Measurements from ENCODE around the gene MTHFS.
"Not testable (repeated sequence)": the region's sequence is repeated elsewhere in the genome, so short reads cannot be mapped to it uniquely, and the experiment has no call there.

Gene MTHFS

DNA sequence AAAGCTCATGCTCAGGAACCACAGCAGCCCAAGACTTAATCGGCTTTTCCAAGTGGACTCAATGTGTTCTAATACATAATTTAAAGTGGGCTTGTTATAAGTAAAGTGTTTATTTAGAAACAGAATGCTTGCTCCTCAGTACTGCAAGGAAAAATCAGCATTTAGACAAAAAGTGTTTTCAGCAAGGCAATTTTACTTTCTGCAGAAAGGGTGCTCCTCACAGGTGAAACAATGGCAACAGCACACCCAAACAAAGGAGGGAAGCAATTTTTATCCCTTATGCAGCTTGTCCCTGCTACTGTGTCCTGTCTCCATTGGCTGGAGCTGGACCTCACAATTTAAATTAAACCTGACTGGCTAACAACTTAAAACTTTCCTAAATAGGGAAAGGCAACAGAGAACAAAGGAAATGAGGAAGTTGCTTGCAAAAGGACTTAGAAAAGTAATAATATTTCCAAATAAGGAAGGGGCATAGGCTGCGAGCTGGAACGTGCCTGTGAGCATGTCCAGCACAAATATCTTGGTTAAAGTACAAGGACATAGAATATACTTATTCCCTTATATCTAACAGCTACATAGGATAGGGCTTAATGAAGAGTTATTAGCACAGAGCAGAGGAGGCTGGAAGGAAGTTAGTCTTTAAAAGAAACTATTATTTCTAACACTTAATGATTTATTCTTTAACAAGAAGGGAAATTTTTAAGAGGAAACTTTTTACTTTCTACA, 19.1 kb upstream of the MTHFS start:
- DNase-seq (ENCODE audit: low read depth) = not testable (repeated sequence)

DNA sequence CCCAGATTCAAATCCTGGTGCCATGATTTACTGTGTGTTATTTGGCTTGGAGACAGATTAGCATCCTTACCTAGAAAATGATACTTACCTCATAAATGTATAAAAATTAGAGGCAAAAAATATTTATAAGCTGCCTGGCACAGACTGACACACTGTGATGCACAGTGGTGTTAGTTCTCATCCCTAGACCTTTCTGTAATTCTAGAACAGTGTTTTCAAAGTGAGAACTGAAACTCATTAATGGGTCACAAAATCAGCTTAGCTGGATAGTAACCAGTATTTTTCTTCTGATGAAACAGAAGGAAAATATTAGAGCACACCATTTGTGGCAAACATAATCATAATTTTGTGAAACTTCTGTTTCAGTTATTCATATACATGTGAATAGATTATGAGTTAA, 17.9 kb upstream of the MTHFS start:
- DNase-seq (ENCODE audit: low read depth) = no peak

DNA sequence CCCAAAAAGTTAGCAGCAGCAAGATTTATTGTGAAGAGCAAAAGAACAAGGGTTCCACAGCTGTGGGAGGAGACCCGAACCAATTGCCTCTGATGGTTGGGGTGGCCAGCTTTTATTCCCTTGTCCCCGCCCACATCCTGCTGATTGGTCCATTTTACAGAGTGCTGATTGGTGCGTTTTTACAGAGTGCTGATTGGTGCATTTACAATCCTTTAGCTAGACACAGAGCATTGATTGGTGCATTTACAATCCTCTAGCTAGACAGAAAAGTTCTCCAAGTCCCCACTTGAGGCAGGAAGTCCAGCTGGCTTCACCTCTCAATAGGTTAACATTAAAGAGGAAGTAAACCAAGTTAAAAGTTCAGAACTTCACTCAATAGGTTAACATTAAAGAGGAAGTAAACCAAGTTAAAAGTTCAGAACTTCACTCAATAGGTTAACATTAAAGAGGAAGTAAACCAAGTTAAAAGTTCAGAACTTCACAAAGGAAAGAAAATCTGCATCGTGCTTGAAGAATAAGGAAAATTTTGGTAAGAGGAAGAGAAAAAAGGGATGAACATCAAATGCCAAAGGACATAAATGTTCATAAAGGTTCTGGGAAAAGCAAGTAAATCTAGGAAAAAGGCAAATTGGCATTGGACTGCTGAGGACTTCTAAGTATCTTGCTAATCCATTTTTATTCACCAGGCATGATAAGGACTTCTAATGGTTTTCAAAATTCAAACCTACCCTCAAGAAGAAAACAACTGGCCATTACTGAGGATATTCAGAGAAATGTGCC, 12.9 kb upstream of the MTHFS start:
- DNase-seq (ENCODE audit: low read depth) = not testable (repeated sequence)

DNA sequence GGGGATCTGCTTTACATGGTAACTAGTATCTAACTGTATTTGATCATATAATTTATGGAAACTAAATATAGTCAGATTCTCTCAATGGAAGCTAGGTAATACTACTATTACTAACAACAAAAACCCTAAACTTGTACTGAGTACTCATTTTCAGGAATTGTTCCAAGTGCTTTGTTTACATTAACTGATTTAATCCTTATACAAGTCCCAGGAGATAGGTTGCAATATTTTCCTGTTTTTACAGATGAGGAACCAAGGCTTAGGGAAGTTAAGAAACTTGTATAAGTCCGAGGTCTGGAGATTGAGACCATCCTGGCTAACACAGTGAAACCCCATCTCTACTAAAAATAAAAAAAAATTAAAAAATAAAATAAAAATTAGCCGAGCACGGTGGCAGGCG, 7.5 kb upstream of the MTHFS start:
- no peak for DNase-seq (ENCODE audit: low read depth)

DNA sequence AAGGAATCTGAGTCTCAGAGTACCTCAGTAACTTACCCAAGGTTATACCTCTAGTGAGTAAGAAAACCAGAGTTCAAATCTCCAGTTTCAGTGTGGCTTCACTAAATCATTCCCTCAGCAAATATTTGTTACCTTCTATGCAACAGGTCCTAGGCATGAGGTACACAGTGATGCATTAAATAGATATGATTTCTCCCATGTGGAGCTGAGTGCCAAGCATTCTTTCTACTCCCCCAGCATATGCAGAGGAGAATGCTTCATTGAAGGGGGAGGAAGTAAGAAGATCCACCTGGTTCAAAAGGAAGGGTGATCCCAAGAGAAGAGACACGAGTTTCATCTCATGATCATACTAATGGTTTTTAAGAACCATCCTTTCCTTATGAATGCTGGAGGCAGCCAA, 6.8 kb upstream of the MTHFS start:
- DNase-seq (ENCODE audit: low read depth) = no peak

DNA sequence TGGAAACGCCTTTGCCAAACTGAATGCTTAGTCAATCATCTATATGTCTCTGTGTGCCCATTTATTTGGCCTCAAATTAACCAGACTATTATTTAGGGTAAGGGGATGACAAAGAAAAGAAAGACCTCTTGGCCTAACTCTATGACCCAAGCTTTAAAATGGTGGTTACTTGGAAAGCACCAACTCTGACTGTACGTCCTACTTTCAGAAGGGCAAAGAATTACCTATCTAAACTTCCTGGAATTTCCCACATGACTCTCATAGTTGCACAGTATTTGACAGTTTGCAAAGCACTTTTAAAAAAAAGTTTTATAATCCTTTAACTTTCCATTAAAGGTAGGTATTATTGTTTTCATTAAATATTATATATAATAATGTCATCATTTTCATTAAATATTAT, 6.3 kb upstream of the MTHFS start:
- DNase-seq (ENCODE audit: low read depth) = no peak

DNA sequence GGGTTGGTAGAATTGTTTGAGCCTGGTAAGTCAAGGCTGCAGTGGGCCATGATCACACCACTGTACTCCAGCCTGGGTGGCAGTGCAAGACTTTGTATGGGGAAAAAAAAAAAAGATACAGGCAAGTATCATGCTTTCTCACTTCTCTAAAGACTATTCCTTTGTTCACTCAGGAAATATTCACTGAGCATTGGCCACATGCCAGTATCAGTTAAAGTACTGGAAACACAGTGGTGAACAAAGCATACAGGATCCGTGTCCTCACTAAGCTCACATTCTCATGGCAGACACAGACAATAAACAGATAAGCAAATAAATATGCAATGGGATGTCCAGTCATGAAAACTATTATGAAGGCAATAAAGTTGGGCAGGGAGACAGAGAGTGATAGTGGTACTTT, 5.1 kb upstream of the MTHFS start:
- DNase-seq (ENCODE audit: low read depth) = no peak

DNA sequence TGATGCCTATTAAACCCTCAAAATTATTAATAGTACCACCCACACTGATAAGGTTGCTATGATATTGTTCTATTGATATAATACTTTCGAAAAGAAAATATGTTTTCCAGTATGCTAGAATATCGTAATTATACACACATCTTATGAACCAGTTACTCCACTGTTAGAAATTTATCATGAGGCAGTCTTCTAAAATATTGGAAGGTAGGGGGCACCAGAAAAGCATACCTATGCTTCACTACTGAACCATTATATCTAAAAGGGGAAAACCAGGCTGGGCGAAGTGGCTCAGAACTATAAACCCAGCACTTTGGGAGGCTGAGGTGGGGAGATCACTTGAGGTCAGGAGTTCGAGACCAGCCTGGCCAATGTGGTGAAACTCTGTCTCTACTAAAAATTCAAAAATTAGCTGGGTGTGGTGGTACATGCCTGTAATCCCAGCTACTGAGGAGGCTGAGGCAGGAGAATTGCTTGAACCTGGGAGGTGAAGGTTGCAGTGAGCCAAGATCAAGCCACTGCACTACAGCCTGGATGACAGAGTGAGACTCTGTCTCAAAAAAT, 4.1 kb upstream of the MTHFS start:
- not testable (repeated sequence) for DNase-seq (ENCODE audit: low read depth)

DNA sequence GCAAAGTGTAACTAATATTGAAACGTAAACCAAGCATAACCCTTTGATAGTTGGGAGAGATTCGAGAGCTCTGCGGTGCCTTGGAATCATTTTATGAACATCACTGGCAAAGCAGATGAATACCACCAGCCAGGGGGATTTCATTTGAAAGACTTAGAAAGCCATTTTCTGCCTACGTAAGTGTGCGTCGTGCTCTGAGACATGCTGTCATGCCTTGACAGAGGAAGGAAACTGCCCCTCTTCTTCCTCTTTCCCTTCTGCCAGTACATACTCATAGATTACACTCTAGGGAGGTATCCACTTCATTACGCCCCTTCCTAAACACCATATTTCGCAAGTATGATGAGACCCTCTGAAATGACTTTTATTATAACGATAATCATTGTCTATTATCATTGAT, 3.3 kb upstream of the MTHFS start:
- no peak for DNase-seq (ENCODE audit: low read depth)

DNA sequence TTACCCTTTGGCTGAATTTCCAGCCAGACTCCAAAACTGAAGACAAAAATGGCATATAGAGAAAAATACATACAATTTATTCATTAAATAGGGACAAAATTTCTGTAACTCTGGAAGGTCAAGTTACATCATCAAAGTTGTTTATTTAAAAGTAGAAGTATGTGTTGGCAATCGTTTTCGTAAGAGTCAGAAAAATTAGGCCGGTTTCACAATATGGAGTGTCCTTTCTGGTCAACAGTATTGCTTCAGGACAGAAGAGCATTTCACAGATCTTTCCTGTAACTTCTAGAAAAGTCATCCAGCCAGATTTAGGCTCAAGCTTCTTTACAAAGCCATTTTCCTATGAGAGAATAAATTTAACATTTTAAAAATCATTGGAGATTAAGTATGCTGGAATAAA, 2.0 kb upstream of the MTHFS start:
- not testable (repeated sequence) for DNase-seq (ENCODE audit: low read depth)

DNA sequence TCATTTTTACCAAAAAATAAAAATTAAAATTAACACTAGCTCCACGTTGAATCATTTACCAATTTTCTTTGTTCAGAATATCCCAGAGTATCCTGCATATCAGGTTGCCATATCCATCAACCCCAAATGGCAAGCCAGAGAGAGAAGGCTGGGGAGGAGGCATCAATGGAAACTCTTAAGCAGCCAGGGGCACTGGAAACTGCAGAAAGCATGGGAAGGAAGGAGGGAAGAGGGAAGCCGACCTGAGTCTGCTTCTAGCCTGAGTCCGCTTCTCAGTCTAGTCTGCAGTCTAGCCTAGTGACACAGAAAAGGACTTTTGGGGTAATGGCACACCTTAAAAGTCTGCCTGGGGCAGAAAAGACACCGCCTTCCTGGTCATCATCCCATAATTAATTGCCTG, 1.6 kb upstream of the MTHFS start:
- no peak for DNase-seq (ENCODE audit: low read depth)

DNA sequence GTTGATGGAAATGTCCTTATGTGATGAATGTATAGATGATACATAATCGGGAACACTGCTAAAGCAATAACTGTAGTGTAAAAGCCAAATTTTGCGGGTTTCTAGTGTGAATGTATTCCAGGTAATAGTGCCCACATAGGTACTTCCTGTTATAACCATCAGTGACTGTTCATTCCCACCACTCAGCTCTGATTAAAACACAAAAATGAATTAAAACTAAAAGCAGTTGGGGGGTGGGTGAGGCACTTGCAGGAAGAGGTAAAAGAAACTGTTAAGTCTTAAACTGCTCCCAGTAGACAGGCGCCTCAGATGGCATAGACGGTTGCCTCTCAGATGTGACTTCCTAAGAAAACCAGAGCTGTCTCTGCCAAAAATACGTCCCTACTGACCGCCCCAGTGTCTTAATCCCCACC, 893 bp upstream of the MTHFS start:
- DNase-seq (ENCODE audit: low read depth) = no peak

DNA sequence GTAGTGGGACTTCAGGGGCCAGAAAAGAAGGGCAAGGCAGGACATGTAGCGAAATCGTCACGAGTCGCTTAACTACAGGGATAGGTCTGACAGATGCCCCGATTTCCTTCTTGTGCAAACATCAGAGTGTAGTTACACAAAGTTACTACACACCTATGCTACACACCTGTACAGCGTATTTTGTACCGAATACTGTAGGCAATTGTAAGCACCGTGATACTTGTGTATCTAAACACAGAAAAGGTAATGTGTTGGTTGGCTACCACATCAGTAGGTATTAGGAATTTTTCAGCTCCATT, 515 bp upstream of the MTHFS start:
- no peak for DNase-seq (ENCODE audit: low read depth)

DNA sequence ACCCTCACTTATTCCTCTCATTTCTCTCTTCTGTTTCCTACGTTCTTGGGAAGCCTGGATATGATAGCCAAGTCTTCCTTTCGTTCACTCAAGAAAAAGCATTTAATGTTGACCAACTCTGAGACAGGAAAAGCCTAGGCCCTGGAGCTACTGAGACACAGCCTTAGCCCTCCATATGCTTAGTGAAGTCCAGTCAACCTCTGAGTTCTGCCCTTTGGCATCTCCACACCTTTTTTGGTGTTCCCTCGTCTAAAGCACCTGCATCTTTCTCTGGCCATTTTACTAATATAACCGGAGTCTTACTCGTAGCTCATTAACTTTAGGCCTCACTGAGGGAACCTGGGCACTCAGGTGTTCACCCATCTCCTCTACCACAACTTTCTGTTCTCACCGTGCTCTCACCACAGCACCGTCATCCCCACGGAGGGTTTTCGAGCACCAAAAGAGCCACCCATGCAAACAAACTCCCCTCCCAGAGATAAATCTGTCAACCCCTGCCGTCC, 632 bp downstream of the MTHFS start:
- DNase-seq (ENCODE audit: low read depth) = no peak

DNA sequence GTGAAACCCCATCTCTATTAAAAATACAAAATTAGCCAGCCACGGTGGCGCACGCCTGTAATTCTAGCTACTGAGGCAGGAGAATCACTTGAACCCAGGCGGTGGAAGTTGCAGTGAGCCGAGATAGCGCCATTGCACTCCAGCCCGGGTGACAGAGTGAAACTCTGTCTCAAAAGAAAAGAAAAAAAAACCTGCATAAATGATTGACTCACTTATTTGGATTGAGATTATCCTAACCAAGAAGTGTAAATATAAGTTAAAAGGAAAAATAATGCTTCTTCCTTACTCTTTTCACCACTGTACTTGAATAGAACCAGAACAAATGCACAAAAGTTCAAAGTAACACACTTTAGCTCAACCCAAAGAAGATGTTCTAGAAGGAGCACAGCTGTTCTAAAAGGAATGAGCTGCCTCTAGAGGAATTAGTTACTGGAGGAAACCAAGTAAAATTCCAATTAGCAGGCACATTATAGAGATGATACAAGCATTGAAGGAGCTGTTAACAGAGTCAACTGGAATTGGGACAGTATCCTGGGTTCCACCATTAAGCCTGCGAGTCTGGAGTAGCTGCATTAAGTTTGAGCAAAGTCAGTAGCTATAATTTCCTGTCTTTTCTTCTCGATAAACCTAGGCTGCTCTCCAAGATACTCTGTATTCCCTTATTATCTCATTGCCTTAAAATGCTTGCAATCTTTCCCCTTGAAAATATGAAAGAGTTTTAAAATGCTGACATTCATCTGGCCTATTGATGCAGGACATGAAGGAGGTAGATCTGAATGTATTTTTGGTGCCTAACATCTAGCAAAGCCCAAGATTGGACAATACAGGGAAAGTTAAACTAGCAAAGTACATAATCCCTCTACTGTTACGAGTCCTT, 9.5 kb downstream of the MTHFS start:
- DNase-seq (ENCODE audit: low read depth) = no peak

DNA sequence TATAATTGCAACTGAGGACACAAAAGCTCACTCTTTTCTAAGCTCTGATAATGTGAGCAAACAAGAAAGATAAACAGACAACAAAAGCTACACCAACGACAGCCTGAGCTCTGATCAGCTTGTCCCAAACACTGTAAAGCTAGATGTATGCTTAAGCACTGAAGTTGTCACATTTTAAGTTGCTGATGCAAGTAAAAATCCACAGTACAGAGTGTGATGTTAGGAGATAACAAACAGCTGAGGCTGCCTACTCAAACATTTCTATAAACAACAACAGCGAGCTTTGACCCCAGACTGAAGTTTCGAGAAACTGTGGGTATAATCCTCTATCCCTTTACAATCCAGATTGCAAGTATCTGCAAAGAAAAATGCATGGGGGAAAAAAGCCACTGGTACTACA, 10.7 kb downstream of the MTHFS start:
- DNase-seq (ENCODE audit: low read depth) = no peak

DNA sequence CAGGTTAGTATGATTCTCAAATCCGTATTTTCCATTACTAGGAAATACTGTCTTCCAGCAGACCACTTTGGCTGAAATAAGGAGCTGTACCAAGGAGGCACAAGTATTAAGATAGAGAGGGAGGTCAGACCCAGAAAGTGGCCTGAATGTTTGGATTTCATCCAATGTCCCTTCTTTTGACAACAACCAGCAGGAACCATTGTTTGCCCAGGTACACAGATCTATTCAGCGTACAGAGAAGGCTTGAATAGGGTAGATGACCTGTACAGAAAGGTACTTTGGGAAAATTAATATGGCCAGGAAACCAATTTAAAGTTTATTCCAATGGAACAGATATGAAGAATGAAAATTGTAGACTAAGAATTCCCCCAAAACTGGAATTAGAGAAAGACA, 12.6 kb downstream of the MTHFS start:
- no peak for DNase-seq (ENCODE audit: low read depth)

DNA sequence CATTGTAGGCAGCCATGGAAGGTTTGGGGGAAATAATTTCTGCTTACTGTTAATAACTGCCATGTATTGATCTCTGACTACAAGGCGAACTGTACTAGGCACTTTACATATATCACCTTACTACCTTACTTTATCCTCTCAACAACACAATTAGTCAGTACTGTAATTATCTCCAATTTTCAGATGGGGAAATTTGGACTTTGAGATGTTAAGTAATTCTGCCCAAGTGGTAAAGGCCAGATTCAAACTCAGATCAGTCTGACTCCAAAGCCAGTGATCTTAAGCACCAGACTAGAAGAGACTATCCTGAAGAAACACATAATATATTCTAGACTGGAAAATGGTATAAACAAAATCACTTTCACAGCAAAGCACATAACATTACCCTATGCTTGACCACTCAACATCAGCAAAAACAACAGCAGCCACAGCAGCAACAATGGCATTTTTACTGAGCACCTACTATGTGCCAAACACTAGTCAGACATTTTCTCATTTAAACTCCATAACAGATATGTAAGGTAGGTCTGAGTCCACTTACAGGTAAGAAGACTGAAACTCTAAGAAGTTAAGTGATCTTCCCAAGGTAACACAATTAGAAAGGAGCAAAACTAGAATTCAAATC, 13.1 kb downstream of the MTHFS start:
- no peak for DNase-seq (ENCODE audit: low read depth)

DNA sequence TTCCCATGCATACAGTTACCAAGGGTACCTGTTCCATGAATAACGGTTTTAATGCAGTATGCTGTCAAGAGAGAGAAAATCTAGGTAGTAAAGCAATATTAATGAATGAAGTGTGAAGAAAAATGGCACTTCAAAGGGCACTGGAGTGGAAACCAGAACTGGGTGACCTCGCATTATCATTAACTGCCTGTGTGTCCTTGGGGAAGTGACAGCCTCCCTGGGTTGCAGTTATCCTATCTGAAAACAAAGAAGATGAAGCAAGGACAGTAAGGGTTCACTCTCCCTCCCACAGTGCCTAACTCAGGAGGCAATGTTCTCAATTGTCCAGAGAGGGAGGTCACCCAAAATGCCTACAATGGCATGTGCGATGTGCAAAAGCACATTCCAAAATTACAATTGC, 15.1 kb downstream of the MTHFS start:
- DNase-seq (ENCODE audit: low read depth) = no peak

DNA sequence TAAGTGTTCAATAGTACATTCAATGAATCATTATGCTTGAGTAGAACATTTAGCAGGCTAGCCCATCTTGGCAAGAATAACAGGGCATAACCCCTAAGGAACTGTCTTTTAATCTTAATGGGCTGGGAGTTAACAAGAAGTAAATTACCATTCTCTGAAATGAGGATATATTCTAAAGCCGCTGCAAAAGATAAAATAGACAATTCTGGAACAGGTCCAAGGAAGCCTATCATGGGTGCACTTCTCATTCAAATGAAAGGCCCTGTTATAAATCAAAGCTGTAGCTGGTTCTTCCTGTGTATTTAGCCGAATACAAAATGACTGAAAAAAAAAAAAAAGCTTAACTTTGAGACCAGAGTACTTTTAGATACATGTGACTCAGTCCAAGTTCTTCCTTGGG, 15.6 kb downstream of the MTHFS start:
- DNase-seq (ENCODE audit: low read depth) = no peak

DNA sequence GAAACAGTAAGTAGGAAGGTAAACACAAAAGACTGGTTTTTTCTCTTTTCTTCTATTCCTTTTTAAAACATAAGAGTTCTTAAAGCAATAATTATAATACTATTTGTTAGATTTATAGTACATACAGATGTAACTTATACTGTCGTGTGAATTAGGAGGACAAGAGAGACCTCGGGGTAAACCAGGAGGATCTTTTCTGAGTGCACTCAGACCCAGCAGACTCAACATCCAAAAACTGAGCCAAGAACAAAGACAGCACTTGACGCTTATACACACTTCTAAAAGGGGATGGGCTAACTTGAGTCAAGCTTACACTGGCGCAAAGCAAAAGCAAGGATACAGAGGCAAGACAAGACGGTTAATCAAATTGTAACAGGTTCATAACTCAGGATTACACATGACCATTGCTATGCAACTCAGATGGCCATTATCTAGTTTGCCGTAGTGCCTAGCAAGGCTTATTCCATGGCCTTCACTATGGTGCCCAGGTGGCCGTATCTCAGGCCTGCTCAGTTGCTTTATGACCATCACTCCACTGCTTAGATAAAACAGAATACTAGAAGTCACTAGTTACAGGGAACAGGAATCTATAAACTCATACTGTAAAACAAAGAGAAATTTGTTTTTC, 18.6 kb downstream of the MTHFS start:
- DNase-seq (ENCODE audit: low read depth) = no peak

DNA sequence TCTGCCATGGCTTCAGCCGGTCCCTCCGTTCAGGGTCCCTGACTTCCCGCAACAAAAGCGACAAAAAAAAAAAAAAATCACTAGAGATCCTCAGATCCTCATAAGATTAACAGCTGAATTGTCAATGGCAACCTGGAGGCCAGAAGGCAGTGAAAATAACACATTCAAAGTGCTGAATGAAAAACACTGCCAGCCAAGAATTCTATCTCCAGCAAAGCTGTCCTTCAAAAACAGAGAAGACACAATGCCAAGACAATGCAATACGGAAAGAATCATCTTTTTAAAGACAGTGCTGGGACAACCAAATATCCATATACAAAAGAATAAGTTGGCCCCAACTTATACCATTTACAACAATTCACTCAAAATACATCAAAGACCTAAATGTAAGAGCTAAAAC, 21.6 kb downstream of the MTHFS start:
- no peak for DNase-seq (ENCODE audit: low read depth)

Measured in GM04504 (cell line).